GM19463 (cell line): Measurements from ENCODE around the gene PLA2G2F.

Source experiments
- ATAC-seq: cut with Tn5 transposase; IDR thresholded peaks from one replicate; pipeline ENCODE4 v1.9.1; 2021; ENCODE audit warnings: mild to moderate bottlenecking, moderate library complexity; ENCODE audit not compliant: unreplicated experiment

PLA2G2F gene, protein sequence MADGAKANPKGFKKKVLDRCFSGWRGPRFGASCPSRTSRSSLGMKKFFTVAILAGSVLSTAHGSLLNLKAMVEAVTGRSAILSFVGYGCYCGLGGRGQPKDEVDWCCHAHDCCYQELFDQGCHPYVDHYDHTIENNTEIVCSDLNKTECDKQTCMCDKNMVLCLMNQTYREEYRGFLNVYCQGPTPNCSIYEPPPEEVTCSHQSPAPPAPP

GRCh38 chr1:20138961-20139550 is at the start of gene PLA2G2F:
TSS of gene PLA2G2F (plus strand) at chr1:20139323. CDS start at chr1:20139428, 105 bp downstream.
- ATAC-seq, result no peak

- no peak for ATAC-seq
Observed at GRCh38 chr1:20089328-20090077, 49.6 kb upstream of the PLA2G2F start.

- no peak for ATAC-seq
Observed at GRCh38 chr1:20090119-20090518, 49.0 kb upstream of the PLA2G2F start.

DNA sequence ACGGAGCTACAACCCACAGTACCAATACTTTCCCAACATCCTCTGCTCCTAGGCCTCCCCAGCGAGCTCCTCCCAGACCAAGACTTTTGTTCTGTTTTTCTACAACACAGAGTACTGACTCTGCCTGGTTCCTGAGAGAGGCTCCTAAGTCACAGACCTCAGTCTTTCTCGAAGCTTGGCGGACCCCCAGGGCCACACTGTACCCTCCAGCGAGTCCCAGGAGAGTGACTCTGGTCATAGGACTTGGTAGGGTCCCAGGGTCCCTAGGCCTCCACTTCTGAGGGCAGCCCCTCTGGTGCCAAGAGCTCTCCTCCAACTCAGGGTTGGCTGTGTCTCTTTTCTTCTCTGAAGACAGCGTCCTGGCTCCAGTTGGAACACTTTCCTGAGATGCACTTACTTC is 48.5 kb upstream of the PLA2G2F start:
- no peak for ATAC-seq

DNA sequence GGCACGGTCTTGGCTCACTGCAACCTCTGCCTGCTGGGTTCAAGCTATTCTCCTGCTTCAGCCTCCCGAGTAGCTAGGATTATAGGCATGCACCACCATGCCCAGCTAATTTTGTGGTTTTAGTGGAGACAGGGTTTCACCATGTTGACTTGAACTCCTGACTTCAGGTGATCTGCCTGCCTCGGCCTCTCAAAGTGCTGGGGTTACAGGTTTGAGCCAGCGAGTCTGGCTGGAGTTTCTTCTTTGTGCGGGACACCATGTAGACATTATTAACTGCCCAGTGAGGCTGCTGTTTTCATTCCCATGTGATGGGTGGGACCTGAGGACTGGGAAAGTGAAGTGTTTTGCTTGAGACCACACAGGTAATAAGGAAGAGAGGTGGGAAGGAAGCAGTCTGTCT is 45.8 kb upstream of the PLA2G2F start:
- ATAC-seq, result no peak

- no peak for ATAC-seq
Observed at GRCh38 chr1:20093940-20094391, 45.2 kb upstream of the PLA2G2F start.

GRCh38 chr1:20095564-20096434 is 43.3 kb upstream of the PLA2G2F start:
- ATAC-seq, result no peak

- no peak for ATAC-seq
Observed at GRCh38 chr1:20096840-20097447, 42.2 kb upstream of the PLA2G2F start.

DNA sequence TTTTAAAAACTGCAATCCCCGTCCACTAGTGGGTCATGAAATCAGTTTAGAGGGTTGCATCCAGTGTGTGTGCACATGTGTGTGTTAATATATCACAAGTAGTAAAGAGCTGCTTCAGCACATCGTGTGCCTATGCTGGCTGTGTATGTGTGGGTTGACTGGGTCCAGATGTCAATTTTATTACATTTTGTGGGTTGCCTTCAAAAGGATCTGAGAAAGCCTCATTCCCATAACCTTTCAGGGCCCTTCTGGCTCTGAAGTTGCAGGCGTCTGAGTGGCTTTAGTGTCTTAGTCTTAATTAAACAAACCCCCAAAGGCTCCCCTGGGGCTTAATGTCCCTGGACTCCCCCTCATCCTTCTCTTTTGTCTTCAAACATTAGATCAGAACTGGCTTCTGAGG is 39.6 kb upstream of the PLA2G2F start:
- no peak for ATAC-seq

DNA sequence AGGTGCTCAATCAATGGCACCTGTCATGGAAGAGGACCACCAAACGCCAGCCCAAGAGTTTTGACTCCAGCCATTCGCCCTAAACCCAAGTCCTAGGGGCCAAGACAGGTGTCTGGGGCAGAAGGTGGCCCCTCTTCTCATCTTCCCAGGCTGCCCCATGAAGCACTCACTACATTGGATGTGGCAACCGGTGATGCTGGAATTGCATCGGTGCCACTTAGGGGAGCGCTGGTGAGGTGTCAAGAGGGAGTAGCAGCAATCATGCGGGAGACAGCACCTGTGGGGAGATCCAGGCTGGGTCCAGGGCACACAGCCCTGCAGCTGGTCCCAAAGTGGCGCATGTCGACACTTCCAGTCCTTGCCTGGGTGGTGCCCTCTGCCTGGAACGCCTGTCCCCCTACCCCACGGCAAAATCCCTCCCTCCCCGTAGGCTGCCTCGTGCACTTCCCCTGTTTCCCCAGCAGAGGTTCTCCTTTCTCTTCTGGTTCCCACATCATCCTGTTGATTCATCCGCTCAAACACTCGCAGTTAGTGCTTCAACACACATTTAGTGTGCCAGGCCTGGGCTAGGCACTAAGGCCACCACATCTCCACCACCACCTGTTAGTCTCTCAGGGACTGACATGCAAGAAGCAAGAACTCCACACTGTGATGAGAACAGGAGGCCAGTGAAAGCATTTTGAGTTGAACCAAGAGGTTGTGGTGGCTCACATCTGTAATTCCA is 38.3 kb upstream of the PLA2G2F start:
- no peak for ATAC-seq

DNA sequence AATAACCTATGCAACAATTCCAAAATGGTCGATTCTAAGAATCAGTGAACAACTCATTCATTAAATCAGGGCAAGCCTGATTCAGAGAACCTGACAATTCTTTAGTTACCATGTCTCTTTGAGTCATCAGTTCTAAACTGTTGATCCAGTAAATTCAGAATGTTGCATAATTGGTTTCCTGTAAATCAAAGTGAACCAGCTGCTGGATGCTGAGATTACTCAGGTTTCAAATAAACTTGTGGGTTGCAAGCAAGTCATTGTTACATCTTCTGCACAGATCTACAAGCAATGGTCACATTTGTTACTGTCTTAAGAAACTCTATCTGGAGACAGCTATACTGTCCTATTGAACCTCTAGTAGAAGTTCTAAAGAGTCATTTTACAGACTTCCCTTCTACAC is 36.2 kb upstream of the PLA2G2F start:
- no peak for ATAC-seq

- no peak for ATAC-seq
Observed at GRCh38 chr1:20105856-20106255, 33.3 kb upstream of the PLA2G2F start.

GRCh38 chr1:20107351-20107750 is 31.8 kb upstream of the PLA2G2F start:
- no peak for ATAC-seq

DNA sequence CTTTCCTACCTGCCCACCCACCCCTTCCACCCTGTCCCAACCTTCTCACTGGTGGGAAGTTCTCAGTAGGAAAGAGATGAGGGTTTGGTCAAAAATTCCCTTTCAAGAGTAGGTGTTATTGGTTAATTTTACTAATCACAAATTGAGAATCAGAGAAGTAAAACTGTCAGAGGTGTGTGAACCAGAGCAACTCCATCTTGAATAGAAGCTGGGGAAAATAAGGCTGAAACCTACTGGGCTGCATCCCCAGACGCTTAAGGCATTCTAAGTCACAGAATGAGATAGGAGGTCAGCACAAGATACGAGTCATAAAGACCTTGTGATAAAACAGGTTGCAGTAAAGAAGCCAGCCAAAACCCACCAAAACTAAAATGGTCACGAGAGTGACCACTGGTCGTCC is 31.3 kb upstream of the PLA2G2F start:
- no peak for ATAC-seq

- no peak for ATAC-seq
Observed at GRCh38 chr1:20108366-20109123, 30.6 kb upstream of the PLA2G2F start.

DNA sequence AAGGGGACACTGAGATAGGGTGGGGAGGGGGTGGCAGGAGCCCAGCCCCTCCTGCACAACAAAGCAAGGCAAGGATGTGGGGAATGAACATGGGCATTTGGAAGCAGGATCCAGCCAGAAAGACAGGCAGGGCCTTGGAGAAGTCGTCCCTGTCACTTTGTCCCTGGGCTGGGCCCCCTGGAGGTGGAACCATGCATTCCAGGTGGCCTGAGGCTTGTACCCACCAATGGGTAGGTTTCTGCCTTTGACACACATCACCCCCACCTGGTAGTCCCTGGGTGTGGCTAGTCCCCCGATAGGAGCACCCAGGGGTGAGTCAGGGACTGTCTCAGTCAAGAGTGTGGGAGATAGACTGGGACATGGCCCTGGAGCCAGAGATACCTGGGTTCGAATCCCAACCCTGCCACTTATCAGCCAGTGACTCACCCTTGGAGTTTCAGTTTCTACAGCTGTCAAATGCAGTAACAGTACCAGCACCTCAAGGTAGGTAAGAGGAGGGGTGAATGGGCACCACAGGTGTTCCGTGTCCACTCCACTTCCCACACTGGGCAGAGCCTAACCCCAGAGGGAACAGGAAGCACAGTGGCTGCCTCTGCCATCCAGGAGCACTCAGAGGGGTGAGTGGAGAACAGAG is 29.8 kb upstream of the PLA2G2F start:
- no peak for ATAC-seq

DNA sequence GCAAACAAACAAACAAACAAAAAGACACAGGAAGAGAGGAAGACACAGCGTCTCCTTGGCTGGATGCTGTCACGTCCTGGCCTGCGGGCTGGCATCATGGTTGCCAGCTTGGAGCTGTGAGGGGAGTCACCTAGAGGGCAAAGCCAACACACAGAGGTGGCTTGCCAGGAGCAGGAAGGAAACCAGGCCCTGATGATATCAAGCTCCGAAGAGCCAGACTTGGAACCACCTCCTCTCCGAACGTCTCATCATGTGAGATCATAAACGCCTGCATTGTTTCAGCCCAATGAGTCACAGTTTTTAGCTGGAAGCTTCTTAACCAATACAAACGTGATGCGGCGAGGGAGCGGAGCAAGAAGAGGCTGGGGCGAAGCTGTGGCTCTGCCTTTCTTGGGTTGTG is 28.4 kb upstream of the PLA2G2F start:
- no peak for ATAC-seq

GRCh38 chr1:20111452-20111851 is 27.7 kb upstream of the PLA2G2F start:
- ATAC-seq, result no peak
